Activated CD4-positive, alpha-beta T cell treated with anti-CD3 and anti-CD28 coated beads, Interleukin-2, amount 50 U/mL, for 4 hours (primary cell): ENCODE data around the gene MIEF1.

ENCODE experiments used
- DNase-seq, 2 experiments: peaks; one replicate each; pipeline ENCODE4 v3.0.0-alpha.2; 2020

The MIEF1 gene

DNA sequence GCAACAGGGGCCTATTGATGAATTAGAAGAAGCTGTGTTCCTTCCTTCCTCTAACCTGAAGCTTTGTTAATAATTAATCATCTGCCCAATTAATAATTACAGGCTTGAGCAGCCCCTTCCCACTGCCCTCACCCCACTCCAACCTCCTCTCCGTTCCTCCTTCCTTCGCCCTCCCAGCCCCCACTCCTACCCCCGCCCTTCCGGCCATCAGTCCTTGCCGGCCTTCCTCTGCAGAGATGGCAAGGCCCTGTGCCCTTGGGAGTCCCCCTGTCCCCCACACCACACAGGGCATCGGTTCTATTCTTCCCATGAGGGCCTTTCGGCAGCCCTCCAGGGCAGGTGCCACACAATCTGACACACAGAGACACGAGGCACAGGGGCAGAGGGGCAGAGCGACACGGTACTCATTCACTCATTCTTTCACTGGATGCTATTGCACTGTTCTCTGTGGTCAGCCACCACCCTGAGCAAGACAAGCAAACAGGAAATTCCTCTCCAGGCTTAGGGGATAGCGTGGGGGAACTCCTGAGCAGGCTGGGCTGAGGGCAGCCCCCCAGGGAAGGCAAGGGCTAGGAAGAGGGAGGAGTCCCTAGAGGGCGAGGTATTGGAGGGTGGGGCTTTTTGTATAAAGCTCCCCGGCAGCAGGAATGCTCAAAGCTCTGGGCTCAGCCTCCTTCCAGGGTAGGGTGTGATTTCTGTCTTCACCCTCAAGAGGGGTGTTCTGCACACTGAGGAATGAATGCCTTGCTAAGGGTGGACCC lies 30.5 kb upstream of the MIEF1 start:
- no peak for DNase-seq

DNA sequence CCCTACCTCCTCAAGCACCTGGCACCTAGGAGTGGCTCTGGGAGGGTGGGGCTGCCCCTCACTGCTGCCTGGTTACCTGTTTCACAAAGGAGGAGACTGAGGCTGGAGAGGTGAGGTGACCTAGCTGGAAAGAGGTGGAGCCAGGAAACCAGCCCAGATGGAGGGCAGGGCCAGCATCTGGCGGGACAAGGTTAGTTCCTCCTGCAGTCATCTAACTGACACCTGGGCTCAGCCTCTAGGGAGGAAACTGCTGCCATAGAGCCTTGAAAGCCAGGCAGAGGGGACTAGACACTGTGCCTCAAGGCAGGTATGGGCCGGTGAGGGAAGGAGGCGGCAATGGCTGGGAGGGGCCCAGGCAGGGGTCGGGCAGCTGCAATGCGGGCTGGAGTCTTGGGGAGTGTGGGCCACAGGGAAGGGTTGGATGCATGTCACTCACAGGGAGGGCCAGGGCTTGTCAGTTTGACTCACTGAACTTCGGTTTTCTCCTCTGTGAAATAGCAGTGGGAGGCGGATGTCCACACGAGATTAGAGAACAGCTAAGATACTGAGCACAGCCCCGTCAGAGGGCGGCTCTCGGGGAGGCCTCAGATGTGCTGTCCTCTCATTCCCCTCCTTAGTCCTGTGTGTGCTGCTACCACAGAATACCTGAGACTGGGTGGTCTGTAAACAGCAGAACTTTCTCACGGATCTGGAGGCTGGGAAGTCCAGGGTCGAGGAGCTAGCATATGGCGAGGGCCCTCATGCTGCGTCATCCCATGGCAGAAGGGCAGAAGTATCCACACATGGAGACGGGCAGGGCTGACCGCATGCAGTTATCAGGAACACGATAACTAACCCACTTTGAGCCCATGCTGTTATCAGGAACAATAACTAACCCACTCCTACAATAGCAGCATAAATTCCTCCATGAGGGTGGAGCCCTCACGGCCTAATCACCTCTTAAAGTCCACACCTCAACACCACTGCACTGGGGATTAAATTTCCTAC lies 29.2 kb upstream of the MIEF1 start:
- no peak for DNase-seq

DNA sequence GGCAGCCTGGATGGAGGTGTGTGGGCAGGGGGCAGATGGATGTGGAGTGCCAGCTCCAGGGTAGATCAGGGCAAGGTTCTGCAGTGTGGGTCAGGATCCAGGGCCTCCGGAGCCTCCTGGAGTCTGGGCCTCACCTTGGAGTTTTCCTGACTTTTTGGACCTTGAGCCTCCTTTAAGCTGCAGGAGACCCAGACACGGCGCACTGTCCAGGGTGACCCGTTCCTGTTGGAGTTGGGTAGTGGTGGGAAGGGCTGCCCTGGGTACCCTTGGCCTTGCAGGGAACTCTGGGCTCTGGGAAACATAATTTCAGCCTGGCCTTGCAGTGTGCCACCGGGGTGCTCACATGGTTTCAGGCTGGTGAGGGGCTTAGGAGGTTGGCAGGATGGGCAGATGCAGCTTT lies 28.2 kb upstream of the MIEF1 start:
- DNase-seq = no peak

DNA sequence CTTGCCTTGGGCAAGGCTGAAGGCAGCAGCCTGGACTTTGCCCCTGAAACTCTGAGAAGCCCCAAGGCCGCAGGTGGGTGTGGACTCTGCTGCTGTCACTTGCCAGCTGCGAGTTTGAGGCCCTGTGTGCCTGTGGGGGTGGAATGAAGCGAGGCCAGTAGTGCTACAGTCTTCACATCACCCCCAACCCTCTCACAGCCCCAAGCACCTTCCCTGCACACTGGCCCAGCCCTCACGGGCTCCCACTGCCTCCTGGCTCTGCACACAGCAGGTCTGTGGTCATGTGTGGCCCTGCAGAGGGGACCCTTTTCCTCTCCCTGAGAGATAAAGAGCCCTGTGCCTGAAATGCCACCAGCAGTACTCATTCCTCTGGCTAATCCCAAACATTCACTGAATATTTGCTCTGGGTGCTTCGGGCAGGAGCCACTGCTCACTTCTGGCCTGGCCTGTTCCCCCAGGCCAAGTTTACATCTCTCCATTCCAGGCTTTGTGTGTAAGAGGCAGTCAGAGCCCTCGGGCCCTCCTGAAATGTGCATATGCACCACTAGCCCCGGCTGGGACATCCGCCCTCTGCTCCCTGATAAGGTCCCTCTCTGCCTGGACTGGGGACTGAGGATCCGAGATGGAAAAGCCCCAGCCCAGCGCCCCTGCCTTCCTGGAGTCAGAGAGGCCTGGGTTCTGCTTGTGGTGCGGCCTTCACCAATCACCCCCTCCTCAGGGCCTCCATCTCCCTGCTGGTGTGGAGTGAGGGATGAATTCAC lies 27.6 kb upstream of the MIEF1 start:
- DNase-seq = no peak

DNA sequence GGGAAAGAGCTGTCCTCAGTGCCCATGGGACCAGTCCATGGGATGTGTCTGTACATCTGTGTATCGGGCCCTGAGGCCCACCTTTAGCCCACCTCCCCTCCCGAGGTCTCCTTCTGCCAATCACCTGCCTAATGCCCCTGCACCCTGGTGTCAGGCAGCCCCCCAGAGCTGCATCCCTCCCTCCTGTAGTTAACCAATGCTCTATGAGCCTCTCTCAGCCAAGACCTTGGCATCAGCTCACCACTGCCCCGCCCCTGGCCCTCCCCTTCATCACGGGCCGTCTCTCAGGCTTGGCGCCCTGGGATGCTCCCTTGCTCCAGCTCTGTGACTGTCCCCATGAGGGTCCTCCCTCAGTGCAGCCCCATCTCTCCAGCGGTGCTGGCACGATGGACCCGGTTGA lies 26.8 kb upstream of the MIEF1 start:
- DNase-seq = no peak

DNA sequence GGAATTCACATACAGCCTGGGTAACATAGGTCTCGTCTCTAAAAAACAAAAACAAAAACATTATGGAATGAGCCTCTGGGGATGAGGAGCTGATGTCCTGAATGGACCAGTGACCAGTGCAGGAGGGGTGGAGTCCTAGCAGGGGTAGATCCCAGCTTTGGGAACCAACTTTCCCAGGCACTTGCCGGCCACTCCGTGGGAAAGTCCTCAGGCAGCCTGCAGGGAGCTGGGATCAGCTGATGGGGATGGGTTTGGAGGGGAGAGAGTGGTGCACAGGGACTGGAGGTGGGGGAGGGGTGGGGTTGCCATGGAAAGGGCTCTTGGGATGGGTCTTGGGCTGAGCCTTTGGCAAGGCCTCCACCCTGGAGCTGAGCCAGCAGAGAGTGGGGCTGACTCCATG lies 26.2 kb upstream of the MIEF1 start:
- no peak for DNase-seq

DNA sequence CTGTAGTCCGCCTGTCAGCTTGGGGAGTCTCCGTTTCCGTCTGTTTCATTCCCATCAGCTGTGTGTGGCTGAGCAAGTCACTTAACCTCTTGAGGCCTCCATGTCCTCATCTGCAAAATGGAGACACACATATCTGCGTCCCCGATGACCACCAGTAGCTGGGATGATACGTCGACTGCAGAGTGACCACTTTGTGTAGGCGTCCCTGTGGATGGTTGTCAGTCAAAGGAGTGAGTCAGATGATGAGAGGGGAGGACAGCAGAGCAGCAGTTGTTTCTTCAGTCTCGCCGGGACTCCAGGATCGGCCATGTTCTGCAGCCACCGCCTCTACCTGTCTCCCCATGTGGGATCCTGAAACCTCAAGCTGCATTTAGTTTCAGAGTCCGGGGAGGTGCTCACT lies 25.4 kb upstream of the MIEF1 start:
- no peak for DNase-seq

DNA sequence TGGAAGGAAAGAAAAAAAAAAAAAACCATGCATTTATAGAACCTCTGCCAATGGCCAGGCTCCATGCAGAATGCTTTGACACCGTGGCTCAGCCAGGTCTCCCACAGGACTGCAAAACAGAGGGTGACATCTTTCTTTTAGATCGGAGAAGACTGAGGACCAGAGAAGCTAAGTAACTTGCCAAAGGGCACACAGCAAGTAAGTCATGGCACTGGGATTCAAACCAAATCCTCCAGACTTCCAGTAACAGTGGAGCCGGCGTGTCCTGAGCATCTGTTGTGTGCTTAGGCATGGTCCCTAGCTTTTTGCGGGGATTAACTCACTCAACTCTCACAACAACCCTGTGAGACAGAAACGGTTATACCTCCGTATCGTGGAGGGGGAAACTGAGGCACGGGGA lies 24.5 kb upstream of the MIEF1 start:
- DNase-seq = no peak

DNA sequence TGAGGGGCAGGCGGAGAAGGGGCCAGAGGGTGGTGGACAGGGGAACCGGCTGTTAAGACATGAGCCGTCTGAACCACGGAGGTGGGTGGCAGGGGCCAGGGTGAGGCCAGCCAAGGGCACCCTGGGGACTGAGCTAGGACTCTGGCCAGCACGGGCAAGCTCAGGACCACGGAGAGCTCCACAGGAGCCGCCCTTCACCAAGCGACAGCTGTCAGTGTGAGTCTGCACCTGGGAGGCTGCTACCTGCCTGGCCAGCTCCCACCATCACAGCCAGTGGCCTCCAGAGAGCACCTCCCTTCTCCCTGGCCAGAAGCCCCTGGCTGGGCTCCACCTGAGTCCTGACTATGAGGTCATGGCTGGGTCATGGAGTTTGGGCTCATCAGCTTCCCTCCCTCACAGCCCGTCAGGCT lies 23.6 kb upstream of the MIEF1 start:
- DNase-seq = no peak

DNA sequence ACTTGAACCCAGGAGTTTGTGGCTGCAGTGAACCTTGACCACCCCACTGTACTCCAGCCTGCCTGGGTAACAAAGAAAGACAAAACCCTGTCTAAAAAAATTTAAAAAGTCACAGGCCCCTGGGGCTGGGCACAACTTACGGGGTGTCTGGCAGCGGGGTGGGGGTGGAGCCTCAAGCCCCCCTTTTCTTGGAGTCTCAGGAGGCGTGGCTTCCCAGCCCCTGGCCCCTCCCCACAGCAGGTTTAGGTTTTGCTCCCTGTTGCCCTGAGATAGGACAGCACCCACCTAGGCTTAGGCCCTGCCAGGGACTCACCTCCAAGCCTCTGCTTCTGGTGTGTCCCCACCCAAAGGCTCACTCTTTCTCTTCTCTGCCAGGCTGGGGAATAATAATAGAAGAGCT lies 22.8 kb upstream of the MIEF1 start:
- no peak for DNase-seq

DNA sequence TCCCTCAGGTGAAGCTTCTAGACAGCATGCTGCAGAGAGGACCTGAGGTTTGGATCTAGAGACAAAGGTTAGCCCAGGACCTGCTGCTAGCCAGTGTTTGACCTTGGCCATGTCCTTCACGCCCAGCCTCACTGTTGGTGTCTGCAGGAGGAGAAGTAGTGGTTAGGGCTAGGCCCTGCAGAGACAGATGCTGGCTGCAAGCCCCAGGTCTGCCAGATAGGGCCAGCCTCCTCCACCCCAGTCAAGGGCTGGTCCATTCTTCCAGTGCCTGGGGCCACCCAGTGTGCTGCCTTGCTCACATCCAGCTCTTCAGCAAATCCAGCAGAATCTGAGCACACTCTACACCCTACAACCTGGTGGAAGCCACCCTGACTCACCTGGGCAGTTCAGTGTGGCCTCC lies 21.5 kb upstream of the MIEF1 start:
- no peak for DNase-seq

DNA sequence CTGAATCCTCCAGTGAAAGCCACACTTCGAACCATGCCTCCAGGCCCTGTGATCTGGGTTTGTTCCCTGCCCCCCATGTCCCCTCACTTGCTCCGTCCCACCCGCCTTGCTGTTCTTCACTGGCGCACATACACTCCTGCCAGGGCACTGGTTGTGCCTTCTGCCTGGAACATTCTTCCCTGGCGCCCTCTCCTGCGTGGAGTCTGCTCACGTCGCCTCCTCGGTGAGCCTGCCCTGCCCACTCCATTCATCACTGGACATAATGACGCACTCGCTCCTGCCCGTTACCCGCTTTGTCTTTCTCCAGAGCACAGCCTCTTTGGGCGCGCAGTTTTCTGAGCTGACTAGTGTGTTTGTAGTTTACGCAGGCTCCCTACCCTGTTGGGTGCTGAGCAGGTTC lies 21.0 kb upstream of the MIEF1 start:
- no peak for DNase-seq

DNA sequence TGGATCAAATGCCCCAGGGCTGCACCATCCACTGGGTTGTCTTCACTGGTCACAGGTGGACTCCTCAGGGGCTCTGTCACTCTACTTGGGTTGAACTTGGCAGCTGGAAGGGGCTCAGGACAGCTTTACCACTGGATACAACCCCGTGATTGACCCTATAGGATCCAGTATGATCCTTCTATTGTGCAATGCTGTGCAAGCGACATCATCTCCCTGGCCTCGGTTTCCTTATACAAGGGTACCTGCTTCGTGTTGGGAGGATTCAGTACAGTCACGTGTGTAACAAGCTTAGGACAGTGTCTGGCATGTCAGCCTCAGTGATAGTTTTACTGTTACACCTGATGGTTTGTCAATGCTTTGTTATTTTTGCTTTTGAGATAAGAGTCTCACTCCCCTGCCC lies 20.5 kb upstream of the MIEF1 start:
- DNase-seq = no peak

DNA sequence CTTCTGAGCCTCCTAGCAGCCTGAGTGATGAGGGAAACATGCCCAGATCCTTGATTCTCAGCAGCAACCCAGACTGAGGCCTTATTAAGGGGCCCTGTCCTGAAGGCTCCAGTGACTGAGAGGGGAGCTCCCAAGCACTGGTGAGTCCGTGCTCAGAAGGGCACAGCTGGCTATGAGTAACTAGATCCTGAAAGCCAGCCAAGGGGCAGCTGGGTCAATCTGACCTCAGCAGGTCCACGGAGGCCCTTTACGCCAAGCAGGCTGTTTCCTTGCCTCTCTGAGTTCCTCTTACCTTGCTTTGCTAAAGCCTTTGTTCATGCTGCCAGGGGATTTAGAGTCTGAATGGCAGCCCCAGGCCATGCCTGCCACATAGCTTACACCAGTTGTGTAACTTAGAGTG lies 19.3 kb upstream of the MIEF1 start:
- no peak for DNase-seq

DNA sequence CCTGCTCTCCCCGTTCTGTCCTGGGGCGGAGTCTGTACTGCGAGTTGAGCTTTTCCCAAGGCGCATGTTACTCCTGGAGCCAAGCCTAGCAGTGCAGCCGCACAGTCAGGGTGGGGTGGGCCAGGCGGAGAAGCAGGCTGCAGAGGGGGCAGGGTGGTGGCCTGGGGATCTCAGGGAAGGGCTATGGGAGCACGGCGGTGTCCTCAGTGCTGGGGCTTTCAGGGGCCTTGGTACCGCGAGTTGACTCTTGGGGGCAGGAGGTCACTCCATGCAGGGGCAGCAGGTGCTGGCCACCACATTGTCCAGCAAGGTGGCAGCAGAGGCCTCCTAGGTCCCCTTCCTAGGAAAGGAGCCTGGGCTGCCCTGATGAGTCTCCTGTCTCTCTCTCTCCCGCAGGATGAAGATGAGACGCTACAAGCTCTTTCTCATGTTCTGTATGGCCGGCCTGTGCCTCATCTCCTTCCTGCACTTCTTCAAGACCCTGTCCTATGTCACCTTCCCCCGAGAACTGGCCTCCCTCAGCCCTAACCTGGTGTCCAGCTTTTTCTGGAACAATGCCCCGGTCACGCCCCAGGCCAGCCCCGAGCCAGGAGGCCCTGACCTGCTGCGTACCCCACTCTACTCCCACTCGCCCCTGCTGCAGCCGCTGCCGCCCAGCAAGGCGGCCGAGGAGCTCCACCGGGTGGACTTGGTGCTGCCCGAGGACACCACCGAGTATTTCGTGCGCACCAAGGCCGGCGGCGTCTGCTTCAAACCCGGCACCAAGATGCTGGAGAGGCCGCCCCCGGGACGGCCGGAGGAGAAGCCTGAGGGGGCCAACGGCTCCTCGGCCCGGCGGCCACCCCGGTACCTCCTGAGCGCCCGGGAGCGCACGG lies 14.9 kb upstream of the MIEF1 start:
- DNase-seq = no peak

DNA sequence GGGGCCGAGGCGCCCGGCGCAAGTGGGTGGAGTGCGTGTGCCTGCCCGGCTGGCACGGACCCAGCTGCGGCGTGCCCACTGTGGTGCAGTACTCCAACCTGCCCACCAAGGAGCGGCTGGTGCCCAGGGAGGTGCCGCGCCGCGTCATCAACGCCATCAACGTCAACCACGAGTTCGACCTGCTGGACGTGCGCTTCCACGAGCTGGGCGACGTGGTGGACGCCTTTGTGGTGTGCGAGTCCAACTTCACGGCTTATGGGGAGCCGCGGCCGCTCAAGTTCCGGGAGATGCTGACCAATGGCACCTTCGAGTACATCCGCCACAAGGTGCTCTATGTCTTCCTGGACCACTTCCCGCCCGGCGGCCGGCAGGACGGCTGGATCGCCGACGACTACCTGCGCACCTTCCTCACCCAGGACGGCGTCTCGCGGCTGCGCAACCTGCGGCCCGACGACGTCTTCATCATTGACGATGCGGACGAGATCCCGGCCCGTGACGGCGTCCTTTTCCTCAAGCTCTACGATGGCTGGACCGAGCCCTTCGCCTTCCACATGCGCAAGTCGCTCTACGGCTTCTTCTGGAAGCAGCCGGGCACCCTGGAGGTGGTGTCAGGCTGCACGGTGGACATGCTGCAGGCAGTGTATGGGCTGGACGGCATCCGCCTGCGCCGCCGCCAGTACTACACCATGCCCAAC lies 14.1 kb upstream of the MIEF1 start:
- no peak for DNase-seq

DNA sequence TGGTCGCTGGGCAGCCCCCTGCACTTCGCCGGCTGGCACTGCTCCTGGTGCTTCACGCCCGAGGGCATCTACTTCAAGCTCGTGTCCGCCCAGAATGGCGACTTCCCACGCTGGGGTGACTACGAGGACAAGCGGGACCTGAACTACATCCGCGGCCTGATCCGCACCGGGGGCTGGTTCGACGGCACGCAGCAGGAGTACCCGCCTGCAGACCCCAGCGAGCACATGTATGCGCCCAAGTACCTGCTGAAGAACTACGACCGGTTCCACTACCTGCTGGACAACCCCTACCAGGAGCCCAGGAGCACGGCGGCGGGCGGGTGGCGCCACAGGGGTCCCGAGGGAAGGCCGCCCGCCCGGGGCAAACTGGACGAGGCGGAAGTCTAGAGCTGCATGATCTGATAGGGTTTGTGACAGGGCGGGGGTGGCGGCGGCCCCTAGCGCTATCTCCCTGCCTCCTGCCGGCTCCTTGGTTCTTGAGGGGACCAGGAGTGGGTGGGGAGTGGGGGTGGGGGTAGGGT lies 13.5 kb upstream of the MIEF1 start:
- DNase-seq = no peak

DNA sequence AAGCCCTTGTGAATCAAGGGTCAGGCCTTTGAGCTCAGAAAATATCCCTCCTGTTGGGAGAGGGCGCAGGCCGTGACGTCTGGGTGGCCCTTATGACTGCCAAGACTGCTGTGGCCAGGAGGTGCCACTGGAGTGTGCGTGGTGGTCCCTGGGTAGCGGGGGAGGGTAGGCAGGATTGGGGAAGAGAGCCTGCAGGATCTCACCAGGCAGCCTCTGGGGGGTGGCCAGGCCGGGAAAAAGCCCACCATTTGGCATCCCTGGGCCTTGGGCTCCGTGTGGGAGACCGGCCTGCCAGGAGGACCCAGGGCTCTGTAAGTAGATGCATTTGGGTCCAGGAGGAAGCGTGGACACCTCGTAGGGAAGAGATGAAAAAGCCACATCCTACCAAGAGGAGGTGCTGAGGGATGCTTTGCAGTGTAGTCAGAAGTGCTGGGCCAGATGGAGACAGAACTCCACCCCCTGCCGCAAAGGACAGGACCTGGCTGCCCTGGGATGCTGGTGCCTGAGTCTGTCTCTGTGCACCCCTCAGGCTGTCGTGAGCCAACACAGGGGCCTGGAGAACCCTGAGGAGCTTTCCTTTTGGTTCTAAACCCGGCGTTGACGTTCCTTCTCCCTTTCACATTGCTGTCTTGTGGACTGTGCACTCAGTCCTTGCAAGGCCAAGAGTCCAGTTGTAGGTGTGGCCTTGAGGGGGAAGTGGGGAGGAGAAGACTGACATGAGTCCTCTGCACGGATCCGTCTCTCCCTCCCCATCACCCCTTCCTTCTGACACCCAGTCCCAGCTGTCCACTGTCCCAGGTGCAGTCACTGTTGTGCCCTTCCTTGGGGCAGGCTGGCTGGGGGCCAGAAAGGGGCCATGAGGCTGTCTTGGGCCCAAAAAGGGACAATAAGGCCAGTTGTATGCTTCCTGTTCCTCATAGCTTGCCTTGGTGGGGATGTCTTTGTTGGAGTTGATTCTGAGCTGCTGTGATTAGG lies 12.7 kb upstream of the MIEF1 start:
- no peak for DNase-seq

DNA sequence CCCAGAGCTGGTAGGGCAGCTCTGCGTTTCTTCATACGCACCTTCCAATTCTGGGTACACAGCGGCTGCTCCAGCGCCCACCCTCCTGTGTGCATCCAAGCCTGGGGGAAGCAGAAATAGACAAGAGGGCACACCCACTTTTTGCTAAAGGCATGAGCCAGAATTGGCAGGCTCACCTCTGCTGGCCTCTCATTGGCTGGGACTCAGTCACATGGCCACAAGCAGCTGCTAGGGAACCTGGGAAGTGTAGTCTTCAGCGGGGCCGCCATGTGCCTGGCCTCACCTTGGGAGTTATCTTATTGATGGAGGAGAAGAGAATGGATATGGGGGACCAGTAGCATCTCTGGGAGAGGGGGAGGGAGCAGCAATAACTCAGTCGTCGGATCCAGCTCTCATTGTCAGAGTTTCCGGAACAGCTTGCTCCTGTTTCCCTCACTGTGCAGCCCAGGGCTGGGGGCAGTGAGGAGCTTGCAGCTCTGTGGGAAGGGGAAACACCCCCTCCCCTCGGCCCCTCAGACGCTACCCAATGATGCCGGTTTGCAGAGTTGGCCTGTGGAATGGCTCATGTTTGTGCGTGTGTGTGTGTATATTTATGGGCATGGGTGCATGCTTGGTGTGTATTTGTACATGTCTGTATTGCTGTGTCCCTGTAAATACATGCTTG lies 11.8 kb upstream of the MIEF1 start:
- DNase-seq = peak; percentile 73 to 75
